ENCODE data around the gene PIEZO1.

DNA sequence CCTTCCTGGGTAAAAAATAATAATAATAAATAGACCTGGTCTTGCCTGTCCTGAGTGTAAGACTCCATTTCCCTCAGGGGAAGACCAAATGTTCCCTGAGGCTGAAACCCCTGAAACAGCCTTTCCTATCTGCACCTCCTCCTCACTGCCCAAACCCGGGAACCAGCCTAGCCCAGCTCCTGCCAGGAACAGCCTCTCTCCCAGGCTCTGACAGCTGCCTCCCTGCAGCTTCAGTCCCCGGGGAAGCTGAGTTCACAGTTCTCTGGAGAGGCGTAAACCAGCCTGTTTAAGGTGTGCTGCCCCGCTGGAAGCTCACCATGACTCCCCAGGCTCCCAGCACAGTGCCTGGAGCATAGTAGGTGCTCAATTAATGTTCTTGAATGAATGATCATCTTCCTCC lies 11.3 kb upstream of the PIEZO1 start:
- TF ChIP-seq, protein P1, sequence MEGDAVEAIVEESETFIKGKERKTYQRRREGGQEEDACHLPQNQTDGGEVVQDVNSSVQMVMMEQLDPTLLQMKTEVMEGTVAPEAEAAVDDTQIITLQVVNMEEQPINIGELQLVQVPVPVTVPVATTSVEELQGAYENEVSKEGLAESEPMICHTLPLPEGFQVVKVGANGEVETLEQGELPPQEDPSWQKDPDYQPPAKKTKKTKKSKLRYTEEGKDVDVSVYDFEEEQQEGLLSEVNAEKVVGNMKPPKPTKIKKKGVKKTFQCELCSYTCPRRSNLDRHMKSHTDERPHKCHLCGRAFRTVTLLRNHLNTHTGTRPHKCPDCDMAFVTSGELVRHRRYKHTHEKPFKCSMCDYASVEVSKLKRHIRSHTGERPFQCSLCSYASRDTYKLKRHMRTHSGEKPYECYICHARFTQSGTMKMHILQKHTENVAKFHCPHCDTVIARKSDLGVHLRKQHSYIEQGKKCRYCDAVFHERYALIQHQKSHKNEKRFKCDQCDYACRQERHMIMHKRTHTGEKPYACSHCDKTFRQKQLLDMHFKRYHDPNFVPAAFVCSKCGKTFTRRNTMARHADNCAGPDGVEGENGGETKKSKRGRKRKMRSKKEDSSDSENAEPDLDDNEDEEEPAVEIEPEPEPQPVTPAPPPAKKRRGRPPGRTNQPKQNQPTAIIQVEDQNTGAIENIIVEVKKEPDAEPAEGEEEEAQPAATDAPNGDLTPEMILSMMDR (IDR thresholded peaks at IDR 0.05), result no peak
- TF ChIP-seq POLR2AphosphoS5 (IDR thresholded peaks at IDR 0.05), result no peak
- no peak for TF ChIP-seq POLR2A (IDR thresholded peaks at IDR 0.05)
